ENCODE data around the gene SH3GL1. TPM values are rescaled to one million over a fixed set of nuclear protein-coding genes. Genes with fewer than 3 reads are reported as not detected.
A peak's percentile ranks its signal among the peaks of the same experiment; 100 is the strongest.

The SH3GL1 gene
- total RNA-seq, 2 experiments from 2014 or later, result 54.6 to 56.8 TPM

GRCh38 chr19:4367336-4367723, 33.0 kb downstream of the SH3GL1 start:
- H3K36me3 Mint-ChIP-seq, result peaks cover 10% of the 10 kb centered on the region
- H3K9me3 Mint-ChIP-seq, result no peaks in the 10 kb centered on the region
- H3K27ac Mint-ChIP-seq, result peak overlapping the region; percentile 77
- POLR2A ChIA-PET, result interaction anchor here (0.5 to 1.6 kb wide), 2 partner anchors 14 to 33 kb away, joined by 4 to 8 read pairs; partner anchors contain the start of gene SH3GL1
- DNase-seq, result peak; percentile 26
- no peak for ATAC-seq (ENCODE audit: low read depth)
- no peak overlapping the region for H3K4me3 Mint-ChIP-seq
- peaks cover 28% of the 10 kb centered on the region for H3K4me1 Mint-ChIP-seq
- no peaks in the 10 kb centered on the region for H3K27me3 Mint-ChIP-seq

GRCh38 chr19:4366666-4367335, 33.5 kb downstream of the SH3GL1 start:
- POLR2A ChIA-PET, result interaction anchor here (1.3 to 1.6 kb wide), 2 partner anchors 10 to 33 kb away, joined by 3 to 4 read pairs; partner anchors contain the start of gene SH3GL1
- ATAC-seq (ENCODE audit: low read depth) (no peak), DNase-seq (peak; percentile 31)
- Mint-ChIP-seq H3K9me3 (no peaks in the 10 kb centered on the region), H3K27me3 (no peaks in the 10 kb centered on the region), H3K36me3 (peaks cover 13% of the 10 kb centered on the region), H3K4me3 (no peak overlapping the region), H3K27ac (no peak overlapping the region), H3K4me1 (peaks cover 28% of the 10 kb centered on the region)

GRCh38 chr19:4365791-4366665, 34.3 kb downstream of the SH3GL1 start:
- ATAC-seq (ENCODE audit: low read depth), result no peak
- Mint-ChIP-seq H3K4me3 (no peak overlapping the region), H3K27ac (no peak overlapping the region), H3K4me1 (peaks cover 25% of the 10 kb centered on the region), H3K27me3 (no peaks in the 10 kb centered on the region), H3K36me3 (peaks cover 13% of the 10 kb centered on the region), H3K9me3 (no peaks in the 10 kb centered on the region)
- POLR2A ChIA-PET, result interaction anchor here (1.3 to 1.6 kb wide), 2 partner anchors 11 to 34 kb away, joined by 3 to 4 read pairs; partner anchors contain the start of gene SH3GL1
- peak; percentile 27 for DNase-seq

- Mint-ChIP-seq H3K9me3 (no peaks in the 10 kb centered on the region), H3K4me1 (peaks cover 20% of the 10 kb centered on the region), H3K36me3 (peaks cover 13% of the 10 kb centered on the region), H3K4me3 (no peak overlapping the region), H3K27me3 (no peaks in the 10 kb centered on the region), H3K27ac (no peak overlapping the region)
- ATAC-seq (ENCODE audit: low read depth), result no peak
- POLR2A ChIA-PET, result interaction anchor here (1.3 kb wide), 1 partner anchor 12 kb away, joined by 3 read pairs; no protein-coding TSS in a partner anchor
- DNase-seq, result peak; percentile 31
Measured at GRCh38 chr19:4365341-4365740, 35.0 kb downstream of the SH3GL1 start.

- DNase-seq, result peak; percentile 30
- H3K4me1 Mint-ChIP-seq, result peaks cover 12% of the 10 kb centered on the region
- no peak overlapping the region for H3K4me3 Mint-ChIP-seq
- peak overlapping the region; percentile 48 for H3K27ac Mint-ChIP-seq
- no peaks in the 10 kb centered on the region for H3K9me3 Mint-ChIP-seq
- POLR2A ChIA-PET, result interaction anchor here (1.3 kb wide), 1 partner anchor 21 kb away, joined by 4 read pairs; no protein-coding TSS in a partner anchor
- H3K27me3 Mint-ChIP-seq, result no peaks in the 10 kb centered on the region
- no peak for ATAC-seq (ENCODE audit: low read depth)
- peaks cover 13% of the 10 kb centered on the region for H3K36me3 Mint-ChIP-seq
Measured at GRCh38 chr19:4363571-4364304, 36.6 kb downstream of the SH3GL1 start.

- Mint-ChIP-seq H3K36me3 (peaks cover 13% of the 10 kb centered on the region), H3K27me3 (no peaks in the 10 kb centered on the region), H3K4me1 (peaks cover 7% of the 10 kb centered on the region), H3K27ac (no peak overlapping the region), H3K9me3 (no peaks in the 10 kb centered on the region), H3K4me3 (no peak overlapping the region)
- ATAC-seq (ENCODE audit: low read depth) (no peak), DNase-seq (no peak)
- POLR2A ChIA-PET, result interaction anchor here (1.2 to 1.4 kb wide), 3 partner anchors 11 to 20 kb away, joined by 3 to 6 read pairs (median 4); partner anchors contain the start of gene MPND
Measured at GRCh38 chr19:4362831-4363545, 37.4 kb downstream of the SH3GL1 start.

- POLR2A ChIA-PET, result interaction anchor here (1.0 to 1.4 kb wide), 3 partner anchors 10 to 44 kb away, joined by 3 to 6 read pairs (median 3); partner anchors contain the start of gene MPND
- Mint-ChIP-seq H3K27ac (no peak overlapping the region), H3K4me3 (no peak overlapping the region), H3K9me3 (no peaks in the 10 kb centered on the region), H3K4me1 (peaks cover 5% of the 10 kb centered on the region), H3K36me3 (peaks cover 11% of the 10 kb centered on the region), H3K27me3 (no peaks in the 10 kb centered on the region)
- DNase-seq, result no peak
- no peak for ATAC-seq (ENCODE audit: low read depth)
Measured at GRCh38 chr19:4362101-4362828, 38.1 kb downstream of the SH3GL1 start.

- POLR2A ChIA-PET, result interaction anchor here (1.0 to 1.4 kb wide), 2 partner anchors 18 to 45 kb away, joined by 3 to 6 read pairs; partner anchors contain the start of gene MPND
- DNase-seq, result no peak
- Mint-ChIP-seq H3K27ac (no peak overlapping the region), H3K27me3 (no peaks in the 10 kb centered on the region), H3K9me3 (no peaks in the 10 kb centered on the region), H3K4me3 (no peak overlapping the region), H3K4me1 (peaks cover 2% of the 10 kb centered on the region), H3K36me3 (peaks cover 6% of the 10 kb centered on the region)
- no peak for ATAC-seq (ENCODE audit: low read depth)
Measured at GRCh38 chr19:4361152-4362046, 38.9 kb downstream of the SH3GL1 start.

GRCh38 chr19:4360641-4361151, 39.7 kb downstream of the SH3GL1 start:
- Mint-ChIP-seq H3K27ac (peak overlapping the region; percentile 12), H3K36me3 (peaks cover 6% of the 10 kb centered on the region), H3K4me3 (no peak overlapping the region), H3K9me3 (no peaks in the 10 kb centered on the region), H3K4me1 (peaks cover under 1% of the 10 kb centered on the region), H3K27me3 (no peaks in the 10 kb centered on the region)
- DNase-seq (no peak), ATAC-seq (ENCODE audit: low read depth) (no peak)
- POLR2A ChIA-PET, result no interaction called here

- ATAC-seq (ENCODE audit: low read depth), result no peak
- peak overlapping the region; percentile 12 for H3K27ac Mint-ChIP-seq
- H3K4me1 Mint-ChIP-seq, result no peaks in the 10 kb centered on the region
- H3K4me3 Mint-ChIP-seq, result no peak overlapping the region
- H3K27me3 Mint-ChIP-seq, result no peaks in the 10 kb centered on the region
- H3K9me3 Mint-ChIP-seq, result no peaks in the 10 kb centered on the region
- peaks cover 6% of the 10 kb centered on the region for H3K36me3 Mint-ChIP-seq
- DNase-seq, result no peak
- POLR2A ChIA-PET, result no interaction called here
Measured at GRCh38 chr19:4360081-4360569, 40.2 kb downstream of the SH3GL1 start.

GRCh38 chr19:4359627-4360000, 40.7 kb downstream of the SH3GL1 start:
- H3K4me1 Mint-ChIP-seq, result no peaks in the 10 kb centered on the region
- no peaks in the 10 kb centered on the region for H3K27me3 Mint-ChIP-seq
- no peak overlapping the region for H3K27ac Mint-ChIP-seq
- H3K9me3 Mint-ChIP-seq, result no peaks in the 10 kb centered on the region
- DNase-seq (peak; percentile 31), ATAC-seq (ENCODE audit: low read depth) (no peak)
- H3K4me3 Mint-ChIP-seq, result no peak overlapping the region
- peaks cover 5% of the 10 kb centered on the region for H3K36me3 Mint-ChIP-seq
- POLR2A ChIA-PET, result interaction anchor here (0.9 kb wide), 1 partner anchor 17 kb away, joined by 3 read pairs; no protein-coding TSS in a partner anchor
